ENCODE results near the gene NOVA2.

Gene NOVA2

GRCh38 chr19:46022061-46022430 is 48.4 kb upstream of the NOVA2 start:
- TF ChIP-seq EP300 (IDR thresholded peaks at IDR 0.05; ENCODE audit: borderline replicate concordance) (no peak), MAX (IDR thresholded peaks at IDR 0.05) (no peak), YY1 (IDR thresholded peaks at IDR 0.05; ENCODE audit: low read depth) (no peak), TCF12 (IDR thresholded peaks at IDR 0.05; ENCODE audit: low read depth) (no peak)

GRCh38 chr19:46021531-46022041 is 47.9 kb upstream of the NOVA2 start:
- no peak for TF ChIP-seq REST (IDR thresholded peaks at IDR 0.05; ENCODE audit: low read depth)
- TF ChIP-seq YY1 (IDR thresholded peaks at IDR 0.05; ENCODE audit: low read depth): no peak
- no peak for TF ChIP-seq USF1 (IDR thresholded peaks at IDR 0.05)
- TF ChIP-seq MAX (IDR thresholded peaks at IDR 0.05): no peak
- no peak for TF ChIP-seq EGR1 (IDR thresholded peaks at IDR 0.05)
- no peak for TF ChIP-seq CEBPB (IDR thresholded peaks at IDR 0.05)
- TF ChIP-seq NFIC (IDR thresholded peaks at IDR 0.05): no peak

- TF ChIP-seq CEBPB (IDR thresholded peaks at IDR 0.05) (no peak), EGR1 (IDR thresholded peaks at IDR 0.05) (no peak), MAX (IDR thresholded peaks at IDR 0.05) (no peak), TEAD4 (IDR thresholded peaks at IDR 0.05) (no peak)
These were observed 47.1 kb upstream of the NOVA2 start for GRCh38 chr19:46020819-46021125.

GRCh38 chr19:46019270-46019669 is 45.6 kb upstream of the NOVA2 start:
- TF ChIP-seq ZBTB7A (IDR thresholded peaks at IDR 0.05; ENCODE audit: low read depth) (no peak), USF1 (IDR thresholded peaks at IDR 0.05) (no peak), REST (IDR thresholded peaks at IDR 0.05; ENCODE audit: low read depth) (no peak), YY1 (IDR thresholded peaks at IDR 0.05; ENCODE audit: low read depth) (no peak), MAX (IDR thresholded peaks at IDR 0.05) (no peak), EGR1 (IDR thresholded peaks at IDR 0.05) (no peak)

GRCh38 chr19:46018729-46019251 is 45.1 kb upstream of the NOVA2 start:
- no peak for TF ChIP-seq ZBTB7A (IDR thresholded peaks at IDR 0.05; ENCODE audit: low read depth)
- TF ChIP-seq NFIC (IDR thresholded peaks at IDR 0.05): no peak
- no peak for TF ChIP-seq USF1 (IDR thresholded peaks at IDR 0.05)
- no peak for TF ChIP-seq EGR1 (IDR thresholded peaks at IDR 0.05)
- TF ChIP-seq CEBPB (IDR thresholded peaks at IDR 0.05): no peak
- no peak for TF ChIP-seq TEAD4 (IDR thresholded peaks at IDR 0.05)
- no peak for TF ChIP-seq FOXM1 (IDR thresholded peaks at IDR 0.05; ENCODE audit: borderline replicate concordance, low read depth)

- no peak for TF ChIP-seq REST (IDR thresholded peaks at IDR 0.05; ENCODE audit: low read depth)
These were observed 44.4 kb upstream of the NOVA2 start for GRCh38 chr19:46017874-46018675.

All from Ishikawa (cell line).